ENCODE results near the gene STX3.
"Not testable (repeated sequence)": the region's sequence is repeated elsewhere in the genome, so short reads cannot be mapped to it uniquely, and the experiment has no call there.

STX3 gene

DNA sequence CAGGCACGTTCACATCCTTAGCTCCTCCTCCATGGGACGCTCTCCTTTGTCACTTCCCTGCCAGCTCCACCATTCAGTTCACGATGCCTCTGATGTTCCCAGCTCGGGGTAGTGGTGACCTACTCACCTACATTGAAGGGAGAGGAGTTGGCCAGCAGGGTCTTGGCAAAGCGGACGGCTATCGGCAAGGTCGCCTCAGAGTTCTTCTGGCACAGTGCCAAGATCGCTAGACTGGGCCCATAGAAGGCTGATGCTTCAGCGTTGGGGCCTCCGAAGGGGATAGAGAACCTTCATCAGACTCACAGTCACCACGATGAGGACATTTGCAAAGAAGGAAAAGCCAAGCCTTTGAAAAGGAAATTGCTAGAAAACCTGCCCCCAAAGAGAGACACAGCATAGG lies 87.1 kb downstream of the STX3 start:
- DNase-seq (ENCODE audit: low spot score), result no peak

GRCh38 chr11:59845399-59845798 lies 90.2 kb downstream of the STX3 start, which contains the start of gene CBLIF:
TSS of gene CBLIF (minus strand) at chr11:59845499. CDS start at chr11:59845453, 46 bp downstream.
- no peak for DNase-seq (ENCODE audit: low spot score)

GRCh38 chr11:59846556-59846955 lies 91.4 kb downstream of the STX3 start:
- no peak for DNase-seq (ENCODE audit: low spot score)

DNA sequence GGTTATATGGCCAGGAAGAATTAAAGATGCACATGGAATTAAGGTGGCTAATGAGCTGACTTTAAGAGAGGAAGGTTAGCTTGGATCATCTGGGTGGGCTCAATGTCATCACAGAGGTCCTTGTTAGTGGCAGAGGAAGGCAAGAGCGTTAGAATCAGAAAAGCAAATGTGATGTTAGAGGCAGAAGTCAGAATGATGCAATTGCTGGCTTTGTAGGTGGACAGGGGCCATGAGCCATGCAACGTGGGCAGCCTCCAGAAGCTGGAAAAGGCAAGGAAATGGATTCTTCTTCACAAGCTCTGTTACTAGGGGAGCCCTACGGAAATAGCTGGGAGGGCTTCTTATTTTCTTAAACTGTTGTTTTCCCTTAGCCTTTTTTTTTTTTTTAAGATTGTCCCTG lies 92.5 kb downstream of the STX3 start:
- DNase-seq (ENCODE audit: low spot score), result no peak

GRCh38 chr11:59848439-59848838 lies 93.3 kb downstream of the STX3 start:
- DNase-seq (ENCODE audit: low spot score), result not testable (repeated sequence)

- DNase-seq (ENCODE audit: low spot score), result no peak
These were observed 94.0 kb downstream of the STX3 start for GRCh38 chr11:59849129-59849528.

DNA sequence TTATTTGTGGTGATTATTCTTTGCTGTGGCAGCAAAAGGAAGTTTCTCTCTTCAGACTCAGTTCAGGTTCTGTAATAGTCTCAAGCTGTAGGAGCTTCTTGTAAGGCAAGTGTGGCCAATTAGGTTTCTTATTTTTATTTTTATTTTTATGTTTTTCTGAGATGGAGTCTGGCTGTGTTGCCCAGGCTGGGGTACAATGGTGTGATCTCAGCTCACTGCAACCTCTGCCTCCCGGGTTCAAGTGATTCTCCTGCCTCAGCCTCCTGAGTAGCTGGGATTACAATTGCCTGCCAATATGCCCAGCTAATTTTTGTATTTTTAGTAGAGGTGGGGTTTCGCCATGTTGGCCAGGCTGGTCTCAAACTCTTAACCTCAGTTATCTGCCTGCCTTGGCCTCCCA lies 94.4 kb downstream of the STX3 start:
- DNase-seq (ENCODE audit: low spot score), result not testable (repeated sequence)

DNA sequence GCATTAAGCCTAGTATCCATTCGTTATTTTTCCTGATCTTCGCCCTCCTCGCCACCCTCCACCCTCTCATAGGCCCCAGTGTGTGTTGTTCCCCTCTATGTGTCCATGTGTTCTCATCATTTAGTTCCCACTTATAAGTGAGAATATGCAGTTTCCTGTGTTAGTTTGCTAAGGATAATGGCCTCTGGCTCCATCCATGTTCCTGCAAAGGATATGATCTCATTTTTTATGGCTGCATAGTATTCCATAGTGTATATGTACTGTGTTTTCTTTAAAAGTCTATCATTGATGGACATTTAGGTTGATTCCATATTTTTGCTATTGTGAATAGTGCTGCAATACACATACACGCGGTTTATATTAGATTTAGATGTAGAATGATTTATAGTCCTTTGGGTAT lies 96.2 kb downstream of the STX3 start:
- not testable (repeated sequence) for DNase-seq (ENCODE audit: low spot score)

DNA sequence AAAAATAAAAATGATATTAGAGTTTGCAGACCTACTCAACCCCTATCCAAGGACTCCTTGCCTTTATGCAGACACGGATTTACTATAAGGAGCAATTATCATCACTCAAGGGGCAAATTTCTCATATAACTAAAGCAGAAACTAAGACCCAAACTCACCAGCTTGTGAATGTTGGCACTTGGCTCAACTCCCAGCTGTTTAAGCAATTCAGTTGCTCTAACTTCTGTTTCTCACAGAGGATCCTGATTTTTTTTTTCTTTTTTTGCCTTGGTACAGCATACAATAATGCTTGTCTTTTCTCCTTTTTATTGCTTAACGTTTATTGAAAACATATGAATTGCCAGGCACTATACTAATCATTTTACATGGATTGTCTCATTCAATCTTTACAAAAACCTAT lies 99.7 kb downstream of the STX3 start:
- DNase-seq (ENCODE audit: low spot score), result no peak

All from cerebellar cortex (tissue), 1 donor.